ENCODE measurements around the gene ACY1.

Gene ACY1

DNA sequence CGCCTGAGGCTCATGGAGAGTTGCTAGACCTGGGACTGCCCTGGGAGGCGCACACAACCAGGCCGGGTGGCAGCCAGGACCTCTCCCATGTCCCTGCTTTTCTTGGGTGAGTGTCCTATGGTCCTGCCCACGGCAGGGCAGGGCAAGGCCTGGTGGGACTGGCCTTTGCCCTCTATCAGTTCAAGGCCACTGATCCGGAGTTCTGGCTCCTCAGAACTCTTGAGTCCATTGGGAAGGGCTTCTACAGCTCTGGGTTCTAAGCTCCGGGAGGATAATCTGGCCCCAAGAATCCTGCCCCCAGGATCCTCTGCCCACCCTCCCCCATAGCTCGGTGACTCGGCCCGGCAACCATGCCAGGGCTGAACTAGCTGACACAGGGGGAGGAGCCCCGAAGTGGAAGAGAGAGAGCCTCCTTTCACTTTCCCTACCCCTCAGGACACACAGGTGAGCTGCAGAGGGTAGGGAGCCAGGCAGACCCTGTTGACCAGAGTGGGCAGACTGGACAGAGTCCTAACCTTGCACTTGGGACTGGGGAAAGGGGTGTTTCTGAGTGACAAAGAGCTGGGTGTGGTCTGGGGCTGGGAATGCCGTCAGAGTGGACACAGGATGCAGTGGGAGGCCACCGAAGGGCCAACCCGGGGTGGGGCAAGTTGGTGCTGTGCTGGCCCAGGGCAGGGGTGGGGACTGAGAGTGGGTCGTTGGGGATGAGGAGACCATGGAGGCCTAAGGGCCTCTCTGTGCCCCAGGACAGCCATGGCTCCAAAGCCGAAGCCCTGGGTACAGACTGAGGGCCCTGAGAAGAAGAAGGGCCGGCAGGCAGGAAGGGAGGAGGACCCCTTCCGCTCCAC lies 40.5 kb upstream of the ACY1 start:
- peak overlapping the region; percentile 97 for H3K9ac ChIP-seq (ENCODE audit: low read length)

DNA sequence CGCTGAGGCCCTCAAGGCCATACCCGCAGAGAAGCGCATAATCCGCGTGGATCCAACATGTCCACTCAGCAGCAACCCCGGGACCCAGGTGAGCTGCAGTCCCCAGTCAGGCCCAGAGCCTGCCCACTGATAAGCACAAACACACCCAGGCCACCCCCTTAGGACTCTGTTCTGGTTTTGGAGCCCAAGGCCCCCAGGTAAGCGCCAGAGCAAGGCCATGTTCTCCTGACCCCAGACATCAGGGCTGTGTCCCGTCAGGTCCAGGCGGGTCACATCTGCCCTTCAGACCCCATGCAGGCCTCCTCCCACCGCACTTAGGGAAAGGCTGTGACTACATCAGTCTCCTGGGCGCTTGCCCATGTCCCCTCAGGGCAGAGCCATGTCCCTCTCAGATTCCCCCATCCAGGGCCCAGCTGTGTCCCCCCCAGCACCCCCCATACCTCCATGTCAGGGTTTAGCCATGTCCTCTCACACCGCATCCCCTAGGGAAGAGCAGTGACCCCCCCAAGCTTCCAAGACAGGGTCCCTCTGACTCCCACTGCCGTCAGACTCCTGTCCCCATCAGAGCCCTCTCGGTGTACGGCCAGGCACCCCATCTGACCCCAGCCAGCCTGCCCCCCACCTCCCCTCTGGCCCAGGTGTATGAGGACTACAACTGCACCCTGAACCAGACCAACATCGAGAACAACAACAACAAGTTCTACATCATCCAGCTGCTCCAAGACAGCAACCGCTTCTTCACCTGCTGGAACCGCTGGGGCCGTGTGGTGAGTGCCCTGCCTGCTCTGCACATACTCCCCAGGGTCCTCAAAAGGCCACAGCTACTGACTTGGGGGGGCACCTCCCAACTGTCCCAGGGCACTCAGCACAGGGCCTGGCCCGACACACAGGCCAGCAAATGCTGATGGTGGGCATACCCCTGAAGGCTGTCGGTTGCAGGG lies 39.6 kb upstream of the ACY1 start:
- H3K4me3 ChIP-seq (ENCODE audit: low read length) = peak overlapping the region; percentile 74
- H3K27me3 ChIP-seq (ENCODE audit: control insufficient read depth, insufficient read depth, low read length) = no peaks in the 10 kb centered on the region
- no peaks in the 10 kb centered on the region for H3K36me3 ChIP-seq (ENCODE audit: control insufficient read depth, insufficient read depth, low read length)
- peaks cover 15% of the 10 kb centered on the region for H3K4me1 ChIP-seq (ENCODE audit: control insufficient read depth, insufficient read depth, low read length)
- no peak overlapping the region for H3K27ac ChIP-seq (ENCODE audit: low read depth, low read length)
- H3K9ac ChIP-seq (ENCODE audit: low read length) = peak overlapping the region; percentile 28

More for the DNA sequence above, 40.5 kb upstream of the ACY1 start:
- Histone ChIP-seq H3K36me3 (ENCODE audit: control insufficient read depth, insufficient read depth, low read length) (no peaks in the 10 kb centered on the region), H3K4me3 (ENCODE audit: low read length) (peak overlapping the region; percentile 74), H3K27me3 (ENCODE audit: control insufficient read depth, insufficient read depth, low read length) (no peaks in the 10 kb centered on the region), H3K27ac (ENCODE audit: low read depth, low read length) (peak overlapping the region; percentile 94), H3K4me1 (ENCODE audit: control insufficient read depth, insufficient read depth, low read length) (peaks cover 15% of the 10 kb centered on the region)

DNA sequence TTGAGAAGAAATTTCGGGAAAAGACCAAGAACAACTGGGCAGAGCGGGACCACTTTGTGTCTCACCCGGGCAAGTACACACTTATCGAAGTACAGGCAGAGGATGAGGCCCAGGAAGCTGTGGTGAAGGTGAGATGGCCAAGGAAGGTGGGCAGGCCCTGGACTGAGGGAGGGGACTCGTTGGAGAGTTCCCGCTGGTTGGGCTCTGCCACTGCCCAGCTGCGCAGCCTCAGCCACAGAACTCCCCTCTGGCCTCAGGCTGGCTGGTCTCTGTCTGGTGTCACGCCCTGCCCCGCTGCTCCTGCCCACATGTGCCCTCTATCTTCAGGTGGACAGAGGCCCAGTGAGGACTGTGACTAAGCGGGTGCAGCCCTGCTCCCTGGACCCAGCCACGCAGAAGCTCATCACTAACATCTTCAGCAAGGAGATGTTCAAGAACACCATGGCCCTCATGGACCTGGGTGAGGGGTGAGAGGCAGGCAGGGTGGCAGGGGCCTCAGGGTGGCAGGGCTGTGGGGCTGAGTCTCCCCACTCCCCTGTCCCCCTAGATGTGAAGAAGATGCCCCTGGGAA lies 38.8 kb upstream of the ACY1 start:
- H3K4me3 ChIP-seq (ENCODE audit: low read length) = no peak overlapping the region
- H3K27ac ChIP-seq (ENCODE audit: low read depth, low read length) = no peak overlapping the region
- H3K27me3 ChIP-seq (ENCODE audit: control insufficient read depth, insufficient read depth, low read length) = no peaks in the 10 kb centered on the region
- peaks cover 15% of the 10 kb centered on the region for H3K4me1 ChIP-seq (ENCODE audit: control insufficient read depth, insufficient read depth, low read length)
- no peak overlapping the region for H3K9ac ChIP-seq (ENCODE audit: low read length)
- H3K36me3 ChIP-seq (ENCODE audit: control insufficient read depth, insufficient read depth, low read length) = no peaks in the 10 kb centered on the region

DNA sequence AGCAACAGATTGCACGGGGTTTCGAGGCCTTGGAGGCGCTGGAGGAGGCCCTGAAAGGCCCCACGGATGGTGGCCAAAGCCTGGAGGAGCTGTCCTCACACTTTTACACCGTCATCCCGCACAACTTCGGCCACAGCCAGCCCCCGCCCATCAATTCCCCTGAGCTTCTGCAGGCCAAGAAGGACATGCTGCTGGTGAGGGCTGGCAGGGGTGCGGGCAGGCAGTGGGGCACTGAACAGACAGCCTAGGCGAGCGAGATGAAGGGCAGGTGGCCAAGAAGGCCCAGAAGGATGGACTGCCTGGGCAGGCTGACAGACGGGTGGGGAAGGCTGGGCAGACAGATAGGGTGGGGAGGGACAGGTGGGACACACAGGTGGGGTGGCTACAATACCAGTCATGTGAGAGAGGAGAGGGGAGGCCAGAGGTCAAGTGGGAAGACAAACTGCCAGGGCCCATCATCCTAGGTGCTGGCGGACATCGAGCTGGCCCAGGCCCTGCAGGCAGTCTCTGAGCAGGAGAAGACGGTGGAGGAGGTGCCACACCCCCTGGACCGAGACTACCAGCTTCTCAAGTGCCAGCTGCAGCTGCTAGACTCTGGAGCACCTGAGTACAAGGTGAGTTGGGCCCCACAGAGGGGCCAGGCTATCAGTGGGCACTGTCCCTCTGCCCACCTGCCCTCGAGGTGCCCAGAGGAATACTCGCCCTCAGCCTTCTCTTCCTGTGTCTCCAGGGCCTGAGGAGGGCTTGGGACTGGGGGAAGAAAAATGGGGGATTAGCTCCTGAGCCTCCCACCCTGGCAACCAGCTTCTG lies 38.1 kb upstream of the ACY1 start:
- no peak overlapping the region for H3K4me3 ChIP-seq (ENCODE audit: low read length)
- peaks cover 15% of the 10 kb centered on the region for H3K4me1 ChIP-seq (ENCODE audit: control insufficient read depth, insufficient read depth, low read length)
- H3K27ac ChIP-seq (ENCODE audit: low read depth, low read length) = no peak overlapping the region
- H3K27me3 ChIP-seq (ENCODE audit: control insufficient read depth, insufficient read depth, low read length) = no peaks in the 10 kb centered on the region
- no peaks in the 10 kb centered on the region for H3K36me3 ChIP-seq (ENCODE audit: control insufficient read depth, insufficient read depth, low read length)
- no peak overlapping the region for H3K9ac ChIP-seq (ENCODE audit: low read length)

DNA sequence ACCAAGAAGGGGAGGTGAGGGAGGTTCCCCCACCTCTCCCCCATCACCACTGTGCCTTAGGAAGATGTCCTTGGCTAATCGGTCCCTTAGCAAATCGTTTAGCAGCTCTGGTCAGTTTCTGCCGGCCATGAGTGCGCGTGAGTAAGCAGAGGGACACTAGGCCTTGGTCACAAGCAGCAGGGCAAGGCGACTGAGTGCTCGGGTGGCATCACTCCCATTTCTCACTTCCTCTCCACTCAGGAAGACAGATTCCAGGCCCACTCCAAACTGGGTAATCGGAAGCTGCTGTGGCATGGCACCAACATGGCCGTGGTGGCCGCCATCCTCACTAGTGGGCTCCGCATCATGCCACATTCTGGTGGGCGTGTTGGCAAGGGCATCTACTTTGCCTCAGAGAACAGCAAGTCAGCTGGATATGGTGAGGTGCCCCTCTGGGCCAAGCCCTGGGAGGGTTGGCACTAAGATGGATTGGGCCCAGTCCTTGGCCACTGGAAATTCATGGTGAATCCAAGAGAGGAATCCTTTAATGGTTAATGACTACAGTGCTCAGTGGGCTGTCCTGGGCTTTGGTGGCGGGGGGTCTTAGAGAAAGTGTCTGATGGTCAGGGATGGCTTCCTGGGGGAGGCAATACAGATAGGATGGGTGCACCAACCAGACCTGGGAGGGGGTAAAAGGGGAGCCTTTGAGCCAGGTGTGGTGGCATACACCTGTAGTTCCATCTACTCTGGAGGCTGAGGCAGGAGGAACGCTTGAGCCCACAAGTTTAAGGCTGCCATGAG lies 37.2 kb upstream of the ACY1 start:
- Histone ChIP-seq H3K4me1 (ENCODE audit: control insufficient read depth, insufficient read depth, low read length) (peaks cover 12% of the 10 kb centered on the region), H3K36me3 (ENCODE audit: control insufficient read depth, insufficient read depth, low read length) (no peaks in the 10 kb centered on the region), H3K4me3 (ENCODE audit: low read length) (no peak overlapping the region), H3K27ac (ENCODE audit: low read depth, low read length) (no peak overlapping the region), H3K27me3 (ENCODE audit: control insufficient read depth, insufficient read depth, low read length) (no peaks in the 10 kb centered on the region), H3K9ac (ENCODE audit: low read length) (no peak overlapping the region)

DNA sequence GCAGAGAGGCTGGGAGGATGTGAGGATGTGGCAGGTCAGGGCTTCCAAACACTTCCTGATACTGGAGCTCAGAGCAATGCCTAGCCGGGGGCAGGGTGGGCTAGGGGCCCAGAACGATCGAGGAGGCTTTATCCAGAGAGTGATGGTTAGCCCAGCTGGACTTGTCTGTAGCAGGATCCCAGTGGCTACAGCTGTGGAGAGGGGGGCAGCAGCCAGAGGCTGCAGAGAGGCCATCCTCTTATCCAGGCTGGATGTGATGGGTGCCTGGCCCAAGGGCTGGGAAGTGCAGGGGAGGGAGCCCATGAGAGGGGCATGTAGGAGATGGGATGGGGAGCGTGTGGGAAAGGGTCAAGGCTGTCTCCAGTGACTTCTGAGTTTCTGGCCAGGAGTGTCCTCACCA lies 36.5 kb upstream of the ACY1 start:
- H3K9ac ChIP-seq (ENCODE audit: low read length) = no peak overlapping the region
- H3K36me3 ChIP-seq (ENCODE audit: control insufficient read depth, insufficient read depth, low read length) = no peaks in the 10 kb centered on the region
- H3K27me3 ChIP-seq (ENCODE audit: control insufficient read depth, insufficient read depth, low read length) = no peaks in the 10 kb centered on the region

DNA sequence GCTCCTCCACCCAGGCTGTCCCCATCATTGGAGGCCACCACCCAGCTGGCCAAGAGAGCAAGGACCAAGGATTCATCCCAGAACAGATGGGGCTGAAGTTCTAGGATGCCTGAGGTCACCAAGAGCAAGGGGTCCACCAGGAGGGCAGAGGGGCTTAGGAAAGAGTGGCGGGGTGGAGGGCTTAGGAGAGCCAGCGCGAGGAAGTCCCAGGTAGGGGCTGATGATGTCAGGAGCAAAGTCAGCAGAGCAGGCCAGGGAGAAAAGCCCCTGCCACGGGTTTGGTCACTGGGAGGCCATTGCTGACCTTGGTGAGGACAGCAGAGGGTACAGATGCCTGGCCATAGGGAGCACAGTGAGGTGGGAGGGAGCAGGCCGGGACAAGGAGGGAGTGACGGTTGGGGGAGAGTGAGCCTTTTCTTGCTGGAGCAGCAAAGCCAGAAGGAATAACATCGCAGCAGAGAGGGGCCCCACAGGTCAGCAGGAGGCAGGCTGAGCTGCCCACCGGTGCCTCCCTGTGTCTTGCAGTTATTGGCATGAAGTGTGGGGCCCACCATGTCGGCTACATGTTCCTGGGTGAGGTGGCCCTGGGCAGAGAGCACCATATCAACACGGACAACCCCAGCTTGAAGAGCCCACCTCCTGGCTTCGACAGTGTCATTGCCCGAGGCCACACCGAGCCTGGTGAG lies 36.0 kb upstream of the ACY1 start:
- Histone ChIP-seq H3K4me3 (ENCODE audit: low read length) (no peak overlapping the region), H3K9ac (ENCODE audit: low read length) (no peak overlapping the region), H3K36me3 (ENCODE audit: control insufficient read depth, insufficient read depth, low read length) (no peaks in the 10 kb centered on the region), H3K4me1 (ENCODE audit: control insufficient read depth, insufficient read depth, low read length) (peaks cover 9% of the 10 kb centered on the region), H3K27me3 (ENCODE audit: control insufficient read depth, insufficient read depth, low read length) (no peaks in the 10 kb centered on the region), H3K27ac (ENCODE audit: low read depth, low read length) (no peak overlapping the region)

More for the DNA sequence above, 36.5 kb upstream of the ACY1 start:
- Histone ChIP-seq H3K4me1 (ENCODE audit: control insufficient read depth, insufficient read depth, low read length) (peaks cover 10% of the 10 kb centered on the region), H3K27ac (ENCODE audit: low read depth, low read length) (no peak overlapping the region), H3K4me3 (ENCODE audit: low read length) (no peak overlapping the region)

DNA sequence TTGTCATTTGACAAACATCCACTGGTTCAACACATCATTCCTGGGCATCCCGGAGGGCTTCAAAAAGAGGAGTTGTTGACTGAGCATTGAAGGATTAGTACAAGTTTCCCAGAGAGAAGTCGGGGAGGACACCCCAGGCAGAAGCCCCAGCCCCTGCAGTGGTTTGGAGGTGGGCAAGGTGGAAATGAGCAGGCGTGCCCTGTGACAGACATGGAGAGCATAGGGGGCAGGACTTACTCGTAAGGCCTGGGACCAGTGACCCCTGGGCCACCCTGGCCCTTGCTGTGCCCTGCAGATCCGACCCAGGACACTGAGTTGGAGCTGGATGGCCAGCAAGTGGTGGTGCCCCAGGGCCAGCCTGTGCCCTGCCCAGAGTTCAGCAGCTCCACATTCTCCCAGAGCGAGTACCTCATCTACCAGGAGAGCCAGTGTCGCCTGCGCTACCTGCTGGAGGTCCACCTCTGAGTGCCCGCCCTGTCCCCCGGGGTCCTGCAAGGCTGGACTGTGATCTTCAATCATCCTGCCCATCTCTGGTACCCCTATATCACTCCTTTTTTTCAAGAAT lies 35.2 kb upstream of the ACY1 start:
- no peak overlapping the region for H3K27ac ChIP-seq (ENCODE audit: low read depth, low read length)
- peaks cover 2% of the 10 kb centered on the region for H3K4me1 ChIP-seq (ENCODE audit: control insufficient read depth, insufficient read depth, low read length)
- H3K27me3 ChIP-seq (ENCODE audit: control insufficient read depth, insufficient read depth, low read length) = no peaks in the 10 kb centered on the region
- H3K9ac ChIP-seq (ENCODE audit: low read length) = no peak overlapping the region
- H3K36me3 ChIP-seq (ENCODE audit: control insufficient read depth, insufficient read depth, low read length) = no peaks in the 10 kb centered on the region
- no peak overlapping the region for H3K4me3 ChIP-seq (ENCODE audit: low read length)

DNA sequence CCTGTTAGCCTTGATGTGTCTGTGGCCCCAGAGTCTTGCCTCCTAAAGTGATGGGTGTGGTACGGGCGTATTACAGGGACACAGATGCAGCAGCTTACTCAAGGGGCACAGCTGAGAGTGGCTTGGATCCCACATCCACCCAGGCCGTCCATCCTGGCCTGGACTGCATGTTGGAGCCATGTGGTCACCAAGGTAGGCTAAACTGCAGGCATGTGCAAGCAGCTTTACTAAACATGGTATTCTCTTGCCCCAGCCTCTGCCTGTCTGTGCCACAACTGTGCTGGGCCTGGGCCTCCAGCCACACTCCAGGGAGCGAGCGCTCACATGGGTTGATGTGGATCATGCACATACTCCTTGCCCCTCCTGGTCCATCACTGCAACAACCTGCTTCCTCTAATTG lies 34.2 kb upstream of the ACY1 start:
- H3K4me3 ChIP-seq (ENCODE audit: low read length) = no peak overlapping the region
- H3K9ac ChIP-seq (ENCODE audit: low read length) = no peak overlapping the region
- H3K27me3 ChIP-seq (ENCODE audit: control insufficient read depth, insufficient read depth, low read length) = no peaks in the 10 kb centered on the region
- no peaks in the 10 kb centered on the region for H3K4me1 ChIP-seq (ENCODE audit: control insufficient read depth, insufficient read depth, low read length)
- H3K36me3 ChIP-seq (ENCODE audit: control insufficient read depth, insufficient read depth, low read length) = no peaks in the 10 kb centered on the region
- H3K27ac ChIP-seq (ENCODE audit: low read depth, low read length) = no peak overlapping the region

DNA sequence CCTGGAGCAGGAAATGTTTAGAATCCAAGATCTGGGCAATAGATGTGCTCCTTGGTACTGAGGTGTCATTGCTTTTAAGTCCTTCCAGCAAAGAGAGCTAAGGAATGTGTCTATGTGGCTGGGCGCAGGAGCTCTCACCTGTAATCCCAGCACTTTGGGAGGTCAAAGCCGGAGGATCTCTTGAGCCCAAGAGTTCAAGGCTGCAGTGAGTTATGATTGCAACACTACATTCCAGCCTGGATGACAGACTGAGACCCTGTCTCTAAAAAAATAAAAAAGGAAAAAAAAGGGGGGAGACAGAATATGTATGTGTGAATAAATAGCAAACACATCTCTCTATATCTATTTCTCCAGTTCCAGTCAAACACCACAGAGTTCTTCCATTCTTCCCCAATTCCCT lies 32.4 kb upstream of the ACY1 start:
- H3K27me3 ChIP-seq (ENCODE audit: control insufficient read depth, insufficient read depth, low read length) = no peaks in the 10 kb centered on the region
- no peak overlapping the region for H3K27ac ChIP-seq (ENCODE audit: low read depth, low read length)
- H3K36me3 ChIP-seq (ENCODE audit: control insufficient read depth, insufficient read depth, low read length) = no peaks in the 10 kb centered on the region
- no peak overlapping the region for H3K4me3 ChIP-seq (ENCODE audit: low read length)
- H3K9ac ChIP-seq (ENCODE audit: low read length) = no peak overlapping the region
- H3K4me1 ChIP-seq (ENCODE audit: control insufficient read depth, insufficient read depth, low read length) = no peaks in the 10 kb centered on the region

DNA sequence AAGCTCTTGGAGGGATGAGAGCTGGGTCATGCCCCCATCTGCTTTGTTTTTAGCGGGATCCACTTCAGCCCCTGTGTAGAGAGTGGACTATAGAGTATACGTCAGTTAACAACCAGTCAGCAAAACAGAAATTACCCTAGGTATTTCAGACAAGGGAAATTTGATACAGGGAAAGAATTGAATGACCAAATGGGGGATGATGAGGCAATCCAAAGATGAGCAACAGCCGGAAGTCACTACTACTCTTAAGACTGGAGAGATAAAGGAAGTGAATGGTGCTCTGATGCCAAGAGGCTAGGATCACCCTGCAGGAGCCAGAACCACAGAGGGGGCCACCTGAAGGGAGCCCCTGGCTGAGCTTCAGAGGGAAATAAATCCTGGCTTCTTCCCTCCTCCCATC lies 29.9 kb upstream of the ACY1 start:
- Histone ChIP-seq H3K27me3 (ENCODE audit: control insufficient read depth, insufficient read depth, low read length) (peaks cover 2% of the 10 kb centered on the region), H3K4me1 (ENCODE audit: control insufficient read depth, insufficient read depth, low read length) (no peaks in the 10 kb centered on the region), H3K27ac (ENCODE audit: low read depth, low read length) (no peak overlapping the region), H3K4me3 (ENCODE audit: low read length) (no peak overlapping the region), H3K9ac (ENCODE audit: low read length) (no peak overlapping the region), H3K36me3 (ENCODE audit: control insufficient read depth, insufficient read depth, low read length) (no peaks in the 10 kb centered on the region)
